ENCODE results near the gene LRRC63.
A peak's percentile ranks its signal among the peaks of the same experiment; 100 is the strongest.
"Not testable (repeated sequence)": the region's sequence is repeated elsewhere in the genome, so short reads cannot be mapped to it uniquely, and the experiment has no call there.

The LRRC63 gene

GRCh38 chr13:46211483-46212351 is at the start of gene LRRC63:
Gene LRRC63, plus strand, starts transcription at chr13:46211928. Its CDS starts 1,107 bp downstream, at chr13:46213035.
- Histone ChIP-seq H3K9me3 (no peaks in the 10 kb centered on the region), H3K4me1 (peaks cover 11% of the 10 kb centered on the region), H3K36me3 (replicated peaks) (no peaks in the 10 kb centered on the region), H3K27me3 (ENCODE audit: low read depth) (no peaks in the 10 kb centered on the region), H3K4me3 (peak within 1 kb of the TSS; percentile 35)
- peak; percentile 71 to 90 for DNase-seq (ENCODE audit: low spot score in 2 of 2)
- in situ Hi-C loops (cut with MboI; ENCODE audit: low sequenced_read_pairs): no loop called here

- H3K9me3 ChIP-seq; H3K27me3 ChIP-seq (ENCODE audit: low read depth); H3K36me3 ChIP-seq (replicated peaks); H3K4me1 ChIP-seq; H3K4me3 ChIP-seq; DNase-seq (ENCODE audit: low spot score in 2 of 2); in situ Hi-C loops (cut with MboI; ENCODE audit: low sequenced_read_pairs): not testable (repeated sequence)
Measured at GRCh38 chr13:46162741-46163140, 49.0 kb upstream of the LRRC63 start.

GRCh38 chr13:46164661-46165060 is 47.1 kb upstream of the LRRC63 start:
- H3K36me3 ChIP-seq (replicated peaks): no peaks in the 10 kb centered on the region
- no peaks in the 10 kb centered on the region for H3K4me1 ChIP-seq
- no peak for DNase-seq (ENCODE audit: low spot score in 2 of 2)
- H3K27me3 ChIP-seq (ENCODE audit: low read depth): no peaks in the 10 kb centered on the region
- no peak overlapping the region for H3K4me3 ChIP-seq
- in situ Hi-C loops (cut with MboI; ENCODE audit: low sequenced_read_pairs): no loop called here
- no peaks in the 10 kb centered on the region for H3K9me3 ChIP-seq

GRCh38 chr13:46165485-46166223 is 46.1 kb upstream of the LRRC63 start:
- in situ Hi-C loops (cut with MboI; ENCODE audit: low sequenced_read_pairs): no loop called here
- no peaks in the 10 kb centered on the region for H3K9me3 ChIP-seq
- DNase-seq (ENCODE audit: low spot score in 2 of 2): no peak
- H3K4me1 ChIP-seq: no peaks in the 10 kb centered on the region
- no peak overlapping the region for H3K4me3 ChIP-seq
- no peaks in the 10 kb centered on the region for H3K27me3 ChIP-seq (ENCODE audit: low read depth)
- no peaks in the 10 kb centered on the region for H3K36me3 ChIP-seq (replicated peaks)

- H3K4me3 ChIP-seq: no peak overlapping the region
- H3K27me3 ChIP-seq (ENCODE audit: low read depth): no peaks in the 10 kb centered on the region
- no peak for DNase-seq (ENCODE audit: low spot score in 2 of 2)
- H3K4me1 ChIP-seq: no peaks in the 10 kb centered on the region
- no peaks in the 10 kb centered on the region for H3K36me3 ChIP-seq (replicated peaks)
- H3K9me3 ChIP-seq: no peaks in the 10 kb centered on the region
- in situ Hi-C loops (cut with MboI; ENCODE audit: low sequenced_read_pairs): no loop called here
Measured at GRCh38 chr13:46166224-46166584, 45.5 kb upstream of the LRRC63 start.

GRCh38 chr13:46166947-46167610 is 44.6 kb upstream of the LRRC63 start:
- H3K4me3 ChIP-seq: no peak overlapping the region
- H3K9me3 ChIP-seq: no peaks in the 10 kb centered on the region
- DNase-seq (ENCODE audit: low spot score in 2 of 2): no peak
- in situ Hi-C loops (cut with MboI; ENCODE audit: low sequenced_read_pairs): no loop called here
- H3K36me3 ChIP-seq (replicated peaks): no peaks in the 10 kb centered on the region
- no peaks in the 10 kb centered on the region for H3K27me3 ChIP-seq (ENCODE audit: low read depth)
- no peaks in the 10 kb centered on the region for H3K4me1 ChIP-seq

- Histone ChIP-seq H3K4me1 (no peaks in the 10 kb centered on the region), H3K36me3 (replicated peaks) (no peaks in the 10 kb centered on the region), H3K9me3 (no peaks in the 10 kb centered on the region), H3K4me3 (no peak overlapping the region), H3K27me3 (ENCODE audit: low read depth) (no peaks in the 10 kb centered on the region)
- in situ Hi-C loops (cut with MboI; ENCODE audit: low sequenced_read_pairs): no loop called here
- DNase-seq (ENCODE audit: low spot score in 2 of 2): no peak
Measured at GRCh38 chr13:46168341-46168740, 43.4 kb upstream of the LRRC63 start.

- Histone ChIP-seq H3K9me3 (no peaks in the 10 kb centered on the region), H3K4me3 (no peak overlapping the region), H3K36me3 (replicated peaks) (no peaks in the 10 kb centered on the region), H3K4me1 (no peaks in the 10 kb centered on the region), H3K27me3 (ENCODE audit: low read depth) (no peaks in the 10 kb centered on the region)
- in situ Hi-C loops (cut with MboI; ENCODE audit: low sequenced_read_pairs): no loop called here
- no peak for DNase-seq (ENCODE audit: low spot score in 2 of 2)
Measured at GRCh38 chr13:46168783-46169182, 42.9 kb upstream of the LRRC63 start.

- in situ Hi-C loops (cut with MboI; ENCODE audit: low sequenced_read_pairs): no loop called here
- H3K36me3 ChIP-seq (replicated peaks): no peaks in the 10 kb centered on the region
- no peak overlapping the region for H3K4me3 ChIP-seq
- H3K4me1 ChIP-seq: no peaks in the 10 kb centered on the region
- no peaks in the 10 kb centered on the region for H3K9me3 ChIP-seq
- H3K27me3 ChIP-seq (ENCODE audit: low read depth): no peaks in the 10 kb centered on the region
- DNase-seq (ENCODE audit: low spot score in 2 of 2): no peak
Measured at GRCh38 chr13:46169758-46170157, 42.0 kb upstream of the LRRC63 start.

- no peak overlapping the region for H3K4me3 ChIP-seq
- no peaks in the 10 kb centered on the region for H3K4me1 ChIP-seq
Measured at GRCh38 chr13:46170268-46170667, 41.5 kb upstream of the LRRC63 start.

GRCh38 chr13:46170687-46171086 is 41.0 kb upstream of the LRRC63 start:
- in situ Hi-C loops (cut with MboI; ENCODE audit: low sequenced_read_pairs): no loop called here
- DNase-seq (ENCODE audit: low spot score in 2 of 2): no peak
- no peak overlapping the region for H3K4me3 ChIP-seq
- no peaks in the 10 kb centered on the region for H3K4me1 ChIP-seq
- no peaks in the 10 kb centered on the region for H3K27me3 ChIP-seq (ENCODE audit: low read depth)
- H3K36me3 ChIP-seq (replicated peaks): no peaks in the 10 kb centered on the region
- no peaks in the 10 kb centered on the region for H3K9me3 ChIP-seq

More at GRCh38 chr13:46170268-46170667, 41.5 kb upstream of the LRRC63 start:
- Histone ChIP-seq H3K27me3 (ENCODE audit: low read depth) (no peaks in the 10 kb centered on the region), H3K36me3 (replicated peaks) (no peaks in the 10 kb centered on the region), H3K9me3 (no peaks in the 10 kb centered on the region)
- no peak for DNase-seq (ENCODE audit: low spot score in 2 of 2)
- in situ Hi-C loops (cut with MboI; ENCODE audit: low sequenced_read_pairs): no loop called here

- Histone ChIP-seq H3K4me1 (no peaks in the 10 kb centered on the region), H3K27me3 (ENCODE audit: low read depth) (no peaks in the 10 kb centered on the region), H3K36me3 (replicated peaks) (no peaks in the 10 kb centered on the region), H3K4me3 (no peak overlapping the region), H3K9me3 (no peaks in the 10 kb centered on the region)
- DNase-seq (ENCODE audit: low spot score in 2 of 2): no peak
- in situ Hi-C loops (cut with MboI; ENCODE audit: low sequenced_read_pairs): no loop called here
Measured at GRCh38 chr13:46171217-46171616, 40.5 kb upstream of the LRRC63 start.

GRCh38 chr13:46171739-46172138 is 40.0 kb upstream of the LRRC63 start:
- no peak for DNase-seq (ENCODE audit: low spot score in 2 of 2)
- H3K4me1 ChIP-seq: no peaks in the 10 kb centered on the region
- in situ Hi-C loops (cut with MboI; ENCODE audit: low sequenced_read_pairs): no loop called here

GRCh38 chr13:46172531-46172991 is 39.2 kb upstream of the LRRC63 start:
- Histone ChIP-seq H3K9me3 (no peaks in the 10 kb centered on the region), H3K36me3 (replicated peaks) (no peaks in the 10 kb centered on the region), H3K27me3 (ENCODE audit: low read depth) (no peaks in the 10 kb centered on the region), H3K4me1 (no peaks in the 10 kb centered on the region), H3K4me3 (no peak overlapping the region)
- no peak for DNase-seq (ENCODE audit: low spot score in 2 of 2)
- in situ Hi-C loops (cut with MboI; ENCODE audit: low sequenced_read_pairs): no loop called here

More at GRCh38 chr13:46171739-46172138, 40.0 kb upstream of the LRRC63 start:
- Histone ChIP-seq H3K27me3 (ENCODE audit: low read depth) (no peaks in the 10 kb centered on the region), H3K36me3 (replicated peaks) (no peaks in the 10 kb centered on the region), H3K9me3 (no peaks in the 10 kb centered on the region), H3K4me3 (no peak overlapping the region)

Measured in HAP-1 (cell line).